ENCODE measurements around the gene DUSP8.

DUSP8 gene

DNA sequence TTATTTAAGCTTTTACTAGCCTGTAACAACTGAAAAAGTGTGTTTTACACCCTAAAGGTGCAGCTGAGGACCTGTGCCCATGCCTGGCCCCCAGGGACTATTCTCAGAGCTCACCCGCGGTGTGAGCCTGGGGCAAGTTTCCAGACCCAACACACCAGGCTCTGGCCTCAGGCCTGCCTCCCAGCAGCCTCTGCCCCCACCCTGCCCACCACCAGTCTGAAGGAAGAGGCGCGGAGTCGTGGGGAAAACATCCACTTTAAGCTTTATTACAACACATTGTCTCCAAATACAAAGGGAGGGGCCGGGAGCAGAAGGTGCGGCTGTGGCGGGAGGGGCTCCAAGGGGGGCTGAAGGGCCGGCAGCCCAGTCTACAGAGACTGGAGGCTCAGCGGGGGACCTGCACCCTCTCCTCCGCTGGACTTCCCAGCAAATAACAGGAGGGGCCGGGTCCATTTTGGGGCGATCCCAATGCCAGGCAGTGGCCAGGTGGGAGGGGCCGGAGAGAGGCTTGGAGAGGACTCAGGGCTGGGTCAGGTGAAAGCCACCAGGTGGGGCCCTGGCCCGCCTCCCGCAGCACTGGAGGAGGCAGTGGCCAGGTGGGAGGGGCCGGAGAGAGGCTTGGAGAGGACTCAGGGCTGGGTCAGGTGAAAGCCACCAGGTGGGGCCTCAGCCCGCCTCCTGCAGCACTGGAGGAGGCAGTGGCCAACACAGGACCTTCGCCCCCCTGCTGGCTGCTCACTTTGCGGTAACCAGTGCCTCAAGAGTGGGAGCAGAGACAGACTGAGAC is 18.1 kb downstream of the DUSP8 start:
- no peak for DNase-seq (ENCODE audit: low read depth)

DNA sequence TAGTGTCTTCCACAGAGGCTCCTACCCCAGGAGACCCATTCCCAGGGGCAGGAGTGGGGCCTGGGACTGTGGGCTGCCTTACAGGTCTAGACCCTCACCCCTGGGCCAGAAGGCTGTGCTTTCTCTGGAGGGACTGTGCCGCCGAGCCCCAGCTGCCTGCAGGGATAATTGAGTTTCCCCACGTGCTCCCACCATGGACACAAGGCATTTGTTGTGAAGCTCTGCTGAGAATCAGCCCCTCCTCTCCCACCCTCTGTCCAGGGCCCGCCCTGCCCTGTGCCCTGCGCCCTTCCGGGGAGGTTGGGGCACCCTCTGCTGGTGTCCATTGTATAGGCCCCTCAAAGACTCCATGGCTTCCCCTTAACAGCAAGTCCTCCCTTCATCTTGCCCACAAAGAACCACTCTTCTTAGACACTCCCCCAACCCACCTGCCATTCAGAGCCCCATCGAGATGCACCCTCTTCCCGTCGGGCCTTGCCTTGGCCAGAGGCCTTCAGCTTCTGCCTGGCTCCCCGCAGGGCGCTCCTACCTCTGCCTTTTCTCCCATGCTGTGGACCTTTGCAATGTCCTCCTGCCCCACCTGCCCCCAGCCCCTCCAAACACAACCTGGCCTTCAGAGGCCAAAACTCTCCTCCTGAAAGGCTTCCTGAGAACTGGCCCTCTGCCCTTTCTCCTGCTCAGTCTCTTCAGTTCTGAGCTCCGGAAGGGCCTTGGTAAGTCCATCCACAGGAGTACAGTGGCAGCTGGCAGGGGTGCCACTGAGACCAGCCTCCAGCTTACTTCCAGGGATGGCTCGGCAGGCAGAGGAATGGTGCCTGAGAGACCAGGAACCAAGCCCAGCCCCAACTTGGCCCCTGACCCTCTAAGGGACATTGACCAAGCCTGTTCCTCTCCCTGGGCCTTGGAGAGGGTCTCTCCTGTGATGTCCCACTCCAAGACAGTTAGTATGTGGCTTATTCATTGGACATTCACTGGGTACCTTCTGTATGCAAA is 22.4 kb downstream of the DUSP8 start:
- no peak for DNase-seq (ENCODE audit: low read depth)

DNA sequence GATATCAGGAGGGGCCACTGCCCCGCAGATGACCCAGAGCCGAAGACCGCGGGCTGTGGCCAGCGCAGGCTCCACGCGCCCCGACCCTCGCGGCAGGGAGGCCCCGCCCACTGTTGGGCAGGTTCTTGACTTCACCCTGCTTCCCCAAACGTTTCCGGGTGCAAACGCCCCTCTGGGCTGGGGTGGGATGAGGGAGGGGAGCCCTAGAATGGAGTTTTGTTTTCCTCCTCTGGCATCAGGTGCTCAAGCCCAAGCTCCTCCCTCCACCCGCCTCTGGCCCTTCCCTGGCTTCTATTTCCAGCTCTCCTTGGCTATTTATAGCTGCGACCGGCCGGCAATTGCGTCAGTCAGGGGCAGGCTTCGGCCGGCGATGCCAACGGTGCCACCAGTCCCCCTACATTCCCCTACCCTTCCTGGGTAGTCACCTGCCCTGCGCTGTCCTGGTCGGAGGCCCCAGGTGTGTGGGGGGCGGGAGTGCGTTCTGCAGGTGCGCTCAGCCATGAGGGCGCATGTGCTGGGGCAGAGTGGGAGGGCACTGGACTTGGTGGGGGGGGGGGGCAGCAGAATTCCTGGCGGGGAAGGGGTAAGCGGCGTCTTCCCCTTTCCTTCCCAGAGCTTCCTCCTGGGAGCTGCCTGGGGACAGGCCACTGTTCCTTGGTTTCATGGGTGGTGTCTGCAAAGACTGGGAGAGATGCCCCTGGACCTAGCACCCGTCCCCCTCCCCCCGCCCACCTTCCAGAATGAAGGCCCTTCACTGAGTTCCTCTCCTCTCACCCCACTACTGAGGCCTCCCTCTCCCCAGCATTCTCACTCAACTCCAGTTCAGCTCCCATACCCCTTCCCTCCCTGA is 23.6 kb downstream of the DUSP8 start:
- DNase-seq (ENCODE audit: low read depth): no peak

DNA sequence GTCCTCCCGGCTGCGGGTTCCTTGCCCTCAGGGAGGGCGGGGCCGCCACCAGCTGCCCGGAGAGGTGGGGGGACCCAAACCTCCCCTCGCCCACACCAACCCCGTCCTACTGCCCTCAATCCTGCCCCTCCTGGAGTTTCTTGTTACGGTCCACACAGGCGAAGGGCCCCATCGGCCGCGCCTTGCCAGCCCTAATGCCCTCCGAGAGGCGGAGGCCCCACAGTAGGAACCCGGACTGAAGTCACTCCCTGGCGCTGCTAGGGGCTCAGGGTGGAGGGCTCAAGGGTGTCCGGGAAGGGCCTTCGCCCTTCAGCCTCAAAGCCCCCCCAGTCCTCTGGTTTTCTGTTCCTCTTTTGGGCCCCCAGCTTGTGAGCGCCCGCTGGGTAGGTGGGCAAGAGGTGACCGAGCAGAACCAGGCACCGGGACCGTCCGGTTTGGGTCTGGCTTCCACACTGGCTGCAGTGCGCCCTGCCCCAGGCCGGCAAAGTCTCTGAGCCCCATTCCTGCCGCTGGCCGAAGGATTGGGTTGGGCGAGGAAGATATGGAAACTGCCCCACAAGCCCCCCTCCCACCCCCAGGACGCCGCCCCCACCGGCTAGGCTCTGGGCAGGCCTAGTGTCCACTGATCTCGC is 24.5 kb downstream of the DUSP8 start:
- no peak for DNase-seq (ENCODE audit: low read depth)

DNA sequence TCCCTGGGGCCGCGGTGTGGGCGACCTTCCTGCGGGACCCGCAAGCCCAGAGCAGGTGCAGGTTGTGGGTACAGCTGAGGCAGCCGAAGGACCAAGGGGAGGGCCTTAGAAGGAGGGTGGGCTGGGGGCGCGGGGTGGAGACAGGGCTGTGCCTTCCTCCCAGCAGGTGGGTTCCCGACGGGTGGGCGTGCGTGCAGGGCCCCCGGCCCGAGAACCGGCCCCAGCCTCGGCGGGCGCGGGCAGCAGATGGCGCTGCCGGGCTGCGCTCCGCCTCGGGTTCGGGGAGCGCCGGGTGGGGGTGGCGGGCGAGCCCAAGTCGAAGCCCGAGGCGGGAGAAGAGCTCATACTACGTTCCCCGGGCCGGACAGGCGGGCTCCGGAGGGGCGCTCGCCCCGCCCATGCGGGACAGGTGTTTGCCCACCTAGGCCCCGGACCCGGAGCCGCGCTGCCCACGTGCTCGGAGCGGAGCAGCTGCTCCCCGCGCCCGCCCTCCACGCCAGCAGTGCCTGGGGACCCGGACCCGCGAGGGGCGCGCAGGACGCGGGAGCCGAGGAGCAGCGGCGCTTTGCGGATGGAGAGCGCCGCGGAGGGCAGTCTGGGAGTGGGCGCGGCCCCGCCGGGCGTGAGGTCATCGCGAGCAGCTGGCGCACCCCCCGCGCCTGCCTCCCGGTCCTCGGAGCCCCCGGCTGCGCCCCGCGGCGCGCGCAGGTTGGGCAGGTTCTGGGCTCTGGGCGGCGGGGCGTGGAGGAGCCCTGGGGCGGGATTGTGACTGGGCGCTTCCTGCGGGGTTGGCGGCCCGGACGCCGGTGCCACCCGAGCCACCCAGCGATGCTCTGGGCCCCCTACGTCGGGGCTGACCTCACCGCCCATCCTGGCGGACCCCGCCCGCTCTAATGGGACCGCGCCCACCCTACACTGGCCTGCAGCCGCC is 25.3 kb downstream of the DUSP8 start:
- no peak for DNase-seq (ENCODE audit: low read depth)

DNA sequence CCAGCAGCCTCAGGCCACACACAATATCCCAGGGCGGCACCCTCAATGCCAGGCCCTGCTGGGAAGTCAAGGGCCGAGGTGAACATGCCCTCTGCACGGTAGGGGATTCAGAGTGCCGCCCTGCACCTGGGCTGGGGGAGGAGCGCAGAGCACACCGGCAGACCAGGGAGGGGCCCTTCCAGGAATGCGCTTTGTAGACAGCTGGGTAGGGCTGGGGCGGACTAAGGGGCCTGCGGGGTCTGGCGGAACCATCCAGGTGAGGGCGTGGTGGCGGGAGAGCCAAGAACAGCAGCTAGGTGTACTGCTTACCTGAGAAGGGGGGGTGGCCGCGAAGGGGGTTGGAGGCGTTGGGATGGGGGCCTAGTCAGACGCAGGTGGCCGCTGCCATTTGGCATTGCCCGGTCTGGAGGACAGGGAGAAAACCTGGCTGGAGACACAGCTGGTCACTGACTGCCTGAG is 26.0 kb downstream of the DUSP8 start:
- DNase-seq (ENCODE audit: low read depth): no peak

DNA sequence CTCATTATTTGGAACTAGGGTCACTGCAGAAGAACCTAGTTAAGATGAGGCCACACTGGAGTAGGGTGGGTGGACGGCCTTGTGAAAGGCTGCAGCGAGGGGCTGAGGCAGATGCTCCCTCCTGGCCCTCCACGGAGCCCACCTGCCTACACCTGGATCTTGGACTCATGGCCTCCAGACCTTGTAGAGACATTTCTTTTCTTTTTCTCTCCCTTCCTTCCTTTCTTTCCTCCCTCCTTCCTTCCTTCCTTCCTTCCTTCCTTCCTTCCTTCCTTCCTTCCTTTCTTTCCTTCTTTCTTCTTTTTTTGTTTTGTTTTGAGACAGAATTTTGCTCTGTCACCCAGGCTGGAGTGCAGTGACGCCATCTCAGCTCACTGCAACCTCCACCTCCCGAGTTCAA is 26.6 kb downstream of the DUSP8 start:
- DNase-seq (ENCODE audit: low read depth): no peak

DNA sequence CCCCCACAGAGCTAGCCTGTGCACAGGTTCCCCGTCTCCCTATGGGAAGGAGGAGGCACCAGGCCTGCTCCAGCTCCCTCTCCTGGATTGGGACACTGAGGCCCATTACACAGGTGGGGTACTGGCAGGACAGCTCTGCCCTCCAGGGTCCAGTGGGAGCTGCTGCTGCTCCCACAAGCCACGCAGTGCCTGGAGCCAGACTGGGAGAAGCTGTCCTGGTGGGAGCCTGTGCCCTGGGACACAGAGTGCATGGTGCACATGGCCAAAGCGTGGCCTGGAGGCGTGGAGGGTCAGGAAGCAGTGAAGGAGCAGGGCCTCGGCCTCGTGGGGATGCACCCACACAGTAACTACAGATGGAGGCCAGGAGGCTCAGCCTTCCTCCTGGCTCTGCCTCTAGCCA is 27.5 kb downstream of the DUSP8 start:
- DNase-seq (ENCODE audit: low read depth): no peak

DNA sequence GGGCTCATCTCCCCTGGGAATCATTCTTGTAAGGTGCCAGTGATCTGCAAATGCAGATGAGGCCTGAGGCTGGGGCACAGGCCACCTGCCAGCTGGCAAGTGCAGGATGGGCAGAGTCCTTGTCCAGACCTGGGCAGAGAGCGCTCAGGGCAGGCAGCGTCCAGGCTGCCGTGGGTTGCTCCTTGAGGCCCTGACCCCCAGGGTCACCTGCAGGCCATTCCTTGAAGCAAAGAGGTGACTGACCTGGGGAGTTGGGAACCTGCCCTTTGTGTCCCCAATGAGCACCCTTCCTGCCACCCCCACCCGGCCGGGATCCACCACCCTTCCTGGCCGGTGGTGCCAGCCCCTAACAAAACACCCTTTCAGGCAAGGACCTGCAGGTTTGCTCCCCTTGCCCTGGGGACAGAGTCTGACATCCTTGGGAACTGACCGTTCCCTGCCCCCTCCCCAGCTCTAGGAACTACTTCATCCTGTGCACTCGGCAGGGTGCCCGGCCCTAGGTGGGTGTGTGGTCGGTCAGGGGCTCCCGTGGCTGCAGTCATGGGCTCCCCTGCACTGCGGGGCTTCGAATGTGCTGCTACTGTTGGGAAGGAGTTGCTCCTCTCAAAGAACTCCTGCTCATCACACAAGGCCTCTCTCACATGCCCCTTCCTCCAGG is 28.3 kb downstream of the DUSP8 start:
- DNase-seq (ENCODE audit: low read depth): no peak

DNA sequence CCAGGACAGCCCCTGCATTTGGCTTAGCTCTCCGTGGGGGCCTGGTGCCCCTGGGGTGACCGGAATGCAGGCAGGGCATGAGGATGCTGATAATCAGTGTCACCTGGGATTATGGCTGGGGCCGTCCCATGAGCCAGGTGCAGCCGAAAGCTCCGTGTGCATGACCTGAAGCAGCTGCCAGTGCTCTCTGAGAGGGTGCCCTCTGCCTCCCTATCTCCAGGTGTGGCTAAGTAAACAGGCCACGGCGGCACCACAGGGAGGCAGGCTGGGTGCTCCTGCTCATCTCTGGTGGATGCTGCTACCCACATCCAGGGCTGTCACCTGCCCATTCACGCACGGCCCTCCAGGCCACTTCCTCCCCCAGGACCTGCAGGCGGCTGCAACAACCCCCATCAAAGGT is 29.8 kb downstream of the DUSP8 start:
- no peak for DNase-seq (ENCODE audit: low read depth)

DNA sequence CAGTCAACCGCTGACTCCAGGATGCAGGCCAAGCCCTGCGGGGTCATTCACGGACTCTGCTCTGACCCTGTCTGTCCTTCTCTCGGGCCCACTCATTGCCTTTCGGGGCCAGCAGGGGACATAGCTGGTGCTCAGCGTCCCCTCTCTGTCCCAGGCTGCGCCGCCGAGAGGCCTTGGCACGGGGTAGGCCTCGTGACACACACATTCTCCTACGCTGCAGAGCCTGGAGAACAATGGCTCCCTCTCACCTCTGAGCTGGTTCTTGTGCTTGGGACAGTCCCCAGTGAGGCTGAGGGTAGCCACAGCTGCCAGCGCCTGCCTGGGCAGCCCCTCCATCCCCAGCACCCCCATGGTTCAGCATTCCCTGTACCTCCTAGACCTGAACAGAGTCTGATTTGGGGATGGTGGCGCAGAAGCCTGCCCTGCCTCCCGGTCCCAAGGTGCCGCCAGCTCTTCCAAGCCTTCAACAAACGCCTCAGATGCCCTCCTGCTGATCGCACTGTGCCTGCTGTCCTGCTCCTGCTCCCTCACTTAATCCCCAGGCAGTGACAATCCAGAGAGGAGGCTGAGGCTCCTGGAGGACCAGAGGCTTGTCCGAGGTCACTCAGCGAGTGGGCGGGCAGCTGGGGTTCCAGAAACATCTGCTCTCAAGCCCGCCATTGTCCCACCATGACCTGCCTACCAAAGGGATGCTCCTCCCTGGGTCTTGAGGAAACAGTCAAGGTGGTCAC is 30.4 kb downstream of the DUSP8 start:
- no peak for DNase-seq (ENCODE audit: low read depth)

DNA sequence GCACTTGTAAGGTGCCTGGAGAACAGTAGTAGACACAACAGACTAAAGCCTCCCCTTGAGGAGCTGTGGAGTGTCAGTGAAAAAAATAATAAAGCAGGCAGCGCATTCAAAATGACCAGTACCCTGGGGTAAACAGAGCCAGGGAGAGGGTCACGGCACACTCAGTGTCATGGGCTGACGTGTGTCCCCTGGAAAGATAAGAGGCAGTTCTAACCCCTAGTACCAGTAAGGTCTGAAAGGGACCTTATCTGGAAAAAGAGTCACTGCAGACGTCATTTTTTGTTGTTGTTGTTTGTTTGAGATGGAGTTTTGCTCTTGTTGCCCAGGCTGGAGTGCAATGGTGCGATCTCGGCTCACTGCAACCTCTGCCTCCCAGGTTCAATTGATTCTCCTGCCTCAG is 32.0 kb downstream of the DUSP8 start:
- DNase-seq (ENCODE audit: low read depth): no peak

DNA sequence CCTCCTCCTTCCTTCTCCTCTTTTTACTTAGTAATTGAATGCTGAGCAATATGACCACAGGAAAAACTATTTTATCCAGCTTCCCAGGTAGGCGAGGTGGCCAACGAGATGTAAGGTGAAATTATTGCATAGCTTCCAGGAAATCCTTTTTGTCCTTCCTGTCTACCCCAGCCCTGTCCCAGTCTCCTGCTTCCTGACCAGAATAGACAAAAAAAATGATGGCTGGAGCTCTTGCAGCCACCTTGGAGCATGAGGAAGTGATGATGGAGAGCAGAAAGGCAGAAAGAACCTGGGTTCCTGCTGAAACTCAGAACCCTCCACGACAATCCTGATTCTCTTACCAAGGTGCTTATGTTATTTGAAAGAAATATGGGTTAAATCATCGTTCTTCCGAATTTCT is 33.9 kb downstream of the DUSP8 start:
- no peak for DNase-seq (ENCODE audit: low read depth)

DNA sequence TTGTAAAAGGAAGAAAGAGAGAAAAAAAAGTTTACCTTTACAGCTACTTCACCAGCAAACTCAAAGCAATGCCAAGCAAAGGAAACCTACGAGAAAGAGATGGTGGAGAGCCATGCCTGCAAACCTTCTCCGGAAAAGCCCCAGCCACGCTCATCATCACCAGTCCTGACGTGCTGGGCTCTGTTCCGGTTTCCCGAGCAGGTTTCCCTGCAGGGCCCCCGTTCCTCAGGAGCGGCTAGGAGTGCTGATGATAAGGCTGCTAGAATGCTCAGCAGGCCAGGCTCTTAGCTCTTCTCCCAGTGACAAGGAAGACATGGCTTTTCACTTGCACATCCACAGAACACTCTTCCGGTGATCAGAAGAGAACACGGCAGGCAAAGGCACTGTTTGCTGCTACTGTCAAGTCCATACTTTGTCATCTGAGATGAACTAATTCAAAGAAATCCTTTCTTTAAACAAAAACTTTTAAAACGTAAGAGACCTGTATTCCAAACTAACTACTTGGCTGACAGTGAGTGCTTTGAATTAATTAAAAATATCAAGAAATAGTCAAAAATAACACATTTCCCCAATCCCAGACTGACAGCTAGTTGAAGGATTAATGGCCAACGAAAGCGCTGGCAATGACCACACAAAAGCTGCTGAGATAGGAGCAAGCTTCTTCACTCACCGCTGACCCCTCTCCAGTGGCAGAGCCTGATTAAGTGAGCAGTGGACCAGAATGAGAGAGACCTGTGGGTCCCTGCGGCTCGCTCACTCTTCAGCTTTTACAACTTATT is 35.8 kb downstream of the DUSP8 start:
- DNase-seq (ENCODE audit: low read depth): no peak

DNA sequence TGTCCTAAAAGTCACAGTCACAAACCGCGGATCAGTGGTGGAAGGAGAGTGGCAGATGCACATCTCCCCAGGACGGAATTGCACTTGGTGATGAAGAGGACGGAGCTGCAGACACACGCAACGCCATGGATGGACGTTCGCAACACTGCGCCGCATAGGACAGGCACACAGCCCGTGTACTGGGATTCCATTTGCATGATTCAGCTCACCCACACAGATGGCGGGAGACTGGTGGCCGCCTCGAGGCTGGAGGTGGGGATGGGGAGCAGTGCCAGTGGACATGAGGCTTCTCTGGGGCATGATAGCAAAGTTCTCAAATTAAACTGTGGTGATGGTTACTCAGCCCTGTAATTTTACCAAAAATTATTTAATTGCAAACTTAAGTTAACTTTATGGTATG is 37.4 kb downstream of the DUSP8 start:
- DNase-seq (ENCODE audit: low read depth): no peak

DNA sequence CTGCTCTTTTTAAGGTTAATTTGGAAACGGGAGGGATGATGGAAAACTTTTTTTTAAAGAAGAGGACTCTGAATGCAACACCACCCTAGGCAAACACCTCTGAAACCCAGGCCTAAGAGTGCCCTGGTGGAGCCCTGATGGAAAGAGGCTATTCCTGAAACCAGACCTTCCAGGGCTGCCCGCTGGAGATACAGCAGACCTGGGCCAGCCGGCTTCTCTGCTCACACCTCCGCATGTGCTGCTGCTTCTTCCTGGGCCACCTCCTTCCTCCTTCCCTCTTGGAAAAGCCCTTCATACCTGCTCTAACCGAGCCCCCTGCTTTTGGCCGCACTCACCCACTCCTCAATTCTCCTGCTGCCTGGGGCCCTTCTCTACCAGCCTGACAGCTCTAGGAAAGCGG is 37.9 kb downstream of the DUSP8 start:
- no peak for DNase-seq (ENCODE audit: low read depth)

DNA sequence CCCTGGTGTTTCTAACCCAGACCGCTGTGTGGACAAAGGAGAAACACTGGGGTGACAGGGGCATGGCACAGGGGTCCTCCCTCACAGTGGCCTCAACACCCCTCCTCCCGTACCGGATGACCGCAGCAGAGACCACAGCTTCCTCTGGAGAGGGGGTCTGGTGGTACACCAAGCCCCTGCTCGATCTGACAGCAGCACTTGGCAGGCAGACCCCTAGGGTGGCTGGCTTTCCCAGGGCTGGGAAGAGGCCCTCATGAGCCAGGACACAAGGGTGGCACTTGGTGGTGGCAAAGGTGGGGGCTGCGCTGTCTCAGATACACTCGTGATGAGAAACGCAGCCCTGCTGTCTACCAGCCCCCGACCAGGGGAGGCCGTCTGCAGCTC is 38.7 kb downstream of the DUSP8 start:
- DNase-seq (ENCODE audit: low read depth): no peak

DNA sequence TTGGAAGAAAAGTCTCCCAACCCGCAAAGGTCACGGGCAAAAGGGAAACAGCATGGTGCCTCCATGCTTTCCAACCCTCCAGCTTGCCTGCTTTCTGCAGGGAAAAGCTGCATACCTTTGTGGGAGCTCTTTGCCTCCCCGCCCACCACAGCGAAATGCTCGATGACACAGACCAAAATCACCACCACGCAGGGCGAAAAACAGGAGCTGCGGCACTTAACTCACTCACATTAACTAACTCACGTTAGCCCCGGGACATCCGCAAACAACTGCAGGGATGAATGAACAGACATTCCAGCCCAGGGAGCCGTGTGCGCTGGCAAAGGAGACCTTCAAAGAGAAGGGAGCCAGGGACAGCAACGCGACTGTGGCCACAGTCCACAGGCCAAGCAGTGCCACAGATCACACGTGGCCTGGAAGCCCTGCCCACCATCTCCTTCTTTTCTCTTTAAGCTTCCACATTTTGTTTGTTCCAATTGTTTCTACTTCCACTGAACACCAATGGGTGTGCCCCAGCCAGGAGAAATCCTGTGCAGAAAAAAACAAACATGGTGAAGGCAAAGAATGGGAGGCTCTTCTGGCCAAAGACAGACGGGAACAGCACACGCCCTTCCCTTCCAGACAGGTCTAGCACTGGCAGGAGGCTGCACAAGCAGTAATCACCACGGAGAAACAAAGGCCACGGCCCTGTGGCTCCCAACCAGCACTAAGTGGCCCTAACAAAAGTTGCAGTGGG is 39.3 kb downstream of the DUSP8 start:
- DNase-seq (ENCODE audit: low read depth): no peak
